Stomach (tissue), 9 donors: ENCODE data around the gene RAB9A. TPM values are rescaled to one million over a fixed set of nuclear protein-coding genes. Genes with fewer than 3 reads are reported as not detected.

Experiments used
- DNase-seq, 2 donors: peaks; one replicate each; pipeline versions ENCODE4 v3.0.0 to v3.0.0-alpha.2; 2013 to 2019
- H3K27ac ChIP-seq, 5 donors: fragments of 200-600 bp in 4 of 5; sonication (generic) in 4 of 5; one replicate each; pipeline ENCODE4 v1.5.1; 2013 to 2019; ENCODE audit warnings: mild to moderate bottlenecking in 1 of 5, moderate library complexity in 1 of 5
- H3K27me3 ChIP-seq, 3 donors: fragments of 200-600 bp; sonication (generic); one replicate each; pipeline ENCODE4 v1.5.1; 2017 to 2019; ENCODE audit warnings: mixed run types in 1 of 3
- H3K36me3 ChIP-seq, 4 donors: fragments of 200-600 bp; sonication (generic); 1 replicate in 3 of 4; 2 replicates in 1 of 4; pipeline ENCODE4 v1.5.1; 2016 to 2019
- H3K4me1 ChIP-seq, 4 donors: fragments of 200-600 bp; sonication (generic); one replicate each; pipeline ENCODE4 v1.5.1; 2016 to 2019
- H3K4me3 ChIP-seq, 4 donors: fragments of 200-600 bp; sonication (generic) in 3 of 4; one replicate each; pipeline ENCODE4 v1.5.1; 2016 to 2019; ENCODE audit warnings: mild to moderate bottlenecking in 1 of 4
- H3K9me3 ChIP-seq, 4 donors: fragments of 200-600 bp; sonication (generic); one replicate each; pipeline ENCODE4 v1.5.1; 2016 to 2019
- CTCF ChIP-seq, 7 experiments: fragments of 450-650 bp in 4 of 7; fragments of 200-600 bp in 3 of 7; sonication (generic) in 3 of 7; IDR thresholded peaks; one replicate each; pipeline ENCODE4 v1.5.1; 2016 to 2019; ENCODE audit warnings: antibody characterized with exemption in 7 of 7, control low read depth in 2 of 7, mild to moderate bottlenecking in 1 of 7
- EP300 ChIP-seq: sonication (generic); formaldehyde crosslinking; IDR thresholded peaks from one replicate; pipeline ENCODE4 v1.6.1; 2017; ENCODE audit warnings: antibody characterized with exemption
- POLR2A ChIP-seq, 4 donors: fragments of 450-650 bp; IDR thresholded peaks; one replicate each; pipeline ENCODE4 v1.6.1; 2016; ENCODE audit warnings: antibody characterized with exemption in 4 of 4, control low read depth in 2 of 4, mild to moderate bottlenecking in 1 of 4, moderate library complexity in 1 of 4
- POLR2AphosphoS5 ChIP-seq, 3 donors: sonication (generic); formaldehyde crosslinking; IDR thresholded peaks; one replicate each; pipeline ENCODE4 v1.6.1; 2016; ENCODE audit warnings: antibody characterized with exemption in 3 of 3
- WGBS, 5 donors: extraction: QIAGEN DNeasy Blood & Tissue Kit in 3 of 5; methylation state at CpG; one replicate each; pipeline versions ENCODE4 v1.1.5 to v1.1.7; 2013 to 2018; 5-methylcytosine and 5-hydroxymethylcytosine counted together
- intact Hi-C: fragments of 100-400 bp; cut with DNase I; formaldehyde crosslinking; loops from one replicate; pipeline ENCODE4 v1.15.1; 2023; ENCODE audit warnings: low total_unique reads
- polyA plus RNA-seq, 3 donors: library from polyadenylated mRNA; stranded (reverse); fragments of 200-250 nt; gene quantifications; one replicate each; pipeline ENCODE4 v1.2.3, GENCODE V29; 2013
- total RNA-seq, 5 donors: library from RNA; depleted of rRNA; stranded (reverse); fragments of >200 nt; gene quantifications; one replicate each; pipeline versions ENCODE4 v1.1.0 to v1.2.3, GENCODE V29; 2014 to 2016
- donor health status: healthy with polysubstance abuse.
- donor health status: Bipolar disorder and iron deficiency.
- donor health status: healthy.

Gene RAB9A
- total and polyA plus RNA-seq, 8 donors: 2.6 to 55.1 (median 12.9) TPM

GRCh38 chrX:13752141-13752540 is 63.2 kb downstream of the RAB9A start:
- Histone ChIP-seq H3K27ac (no peak overlapping the region), H3K4me3 (no peak overlapping the region), H3K27me3 (no peaks in the 10 kb centered on the region), H3K9me3 (no peaks in the 10 kb centered on the region), H3K4me1 (peaks cover 0 to 28% (median 2%) of the 10 kb centered on the region in 4 donors), H3K36me3 (peaks cover 0 to 82% (median 43%) of the 10 kb centered on the region in 4 donors)
- intact Hi-C loops: no loop called here
- no peak for DNase-seq
- 51 to 80% (median 70%) methylated on average over 3 of the region's 3 CpGs for WGBS, 5 donors
- TF ChIP-seq EP300 (no peak), CTCF (IDR thresholded peaks at IDR 0.05) (no peak), POLR2A (IDR thresholded peaks at IDR 0.05) (no peak), POLR2AphosphoS5 (IDR thresholded peaks at IDR 0.05) (no peak)

GRCh38 chrX:13752646-13753045 is 63.7 kb downstream of the RAB9A start:
- no peak for DNase-seq
- intact Hi-C loops: no loop called here
- WGBS, 5 donors: 21 to 52% (median 37%) methylated on average over 3 of the region's 3 CpGs
- peaks cover 0 to 82% (median 45%) of the 10 kb centered on the region in 4 donors for H3K36me3 ChIP-seq
- no peaks in the 10 kb centered on the region for H3K9me3 ChIP-seq
- peak overlapping the region in 2 of 5 donors; percentile 9 to 41 for H3K27ac ChIP-seq
- H3K4me1 ChIP-seq: peaks cover 0 to 28% (median 2%) of the 10 kb centered on the region in 4 donors
- TF ChIP-seq CTCF (IDR thresholded peaks at IDR 0.05) (no peak), POLR2A (IDR thresholded peaks at IDR 0.05) (no peak), POLR2AphosphoS5 (IDR thresholded peaks at IDR 0.05) (no peak), EP300 (no peak)
- no peak overlapping the region for H3K4me3 ChIP-seq
- no peaks in the 10 kb centered on the region for H3K27me3 ChIP-seq

GRCh38 chrX:13754765-13755164 is 65.8 kb downstream of the RAB9A start:
- H3K9me3 ChIP-seq: no peaks in the 10 kb centered on the region
- H3K27ac ChIP-seq: no peak overlapping the region
- intact Hi-C loops: no loop called here
- WGBS, 5 donors: 82 to 97% (median 91%) methylated on average over 1 of the region's 1 CpG
- no peak overlapping the region for H3K4me3 ChIP-seq
- no peak for DNase-seq
- peaks cover 0 to 29% (median 2%) of the 10 kb centered on the region in 4 donors for H3K4me1 ChIP-seq
- peaks cover 0 to 85% (median 56%) of the 10 kb centered on the region in 4 donors for H3K36me3 ChIP-seq
- no peaks in the 10 kb centered on the region for H3K27me3 ChIP-seq
- TF ChIP-seq CTCF (IDR thresholded peaks at IDR 0.05) (no peak), POLR2A (IDR thresholded peaks at IDR 0.05) (no peak), POLR2AphosphoS5 (IDR thresholded peaks at IDR 0.05) (no peak), EP300 (no peak)

- H3K9me3 ChIP-seq: no peaks in the 10 kb centered on the region
- H3K4me3 ChIP-seq: no peak overlapping the region
- 25 to 68% (median 47%) methylated on average over 1 of the region's 1 CpG for WGBS, 5 donors
- H3K27ac ChIP-seq: no peak overlapping the region
- no peaks in the 10 kb centered on the region for H3K27me3 ChIP-seq
- TF ChIP-seq EP300: no peak
- no peak for TF ChIP-seq POLR2AphosphoS5 (IDR thresholded peaks at IDR 0.05)
- TF ChIP-seq CTCF (IDR thresholded peaks at IDR 0.05): no peak
- intact Hi-C loops: no loop called here
- DNase-seq: no peak
- peaks cover 0 to 34% (median 2%) of the 10 kb centered on the region in 4 donors for H3K4me1 ChIP-seq
- H3K36me3 ChIP-seq: peaks cover 0 to 87% (median 59%) of the 10 kb centered on the region in 4 donors
These were observed 66.3 kb downstream of the RAB9A start for GRCh38 chrX:13755254-13755653.
